Astrocyte (in vitro differentiated cells and primary cell): ENCODE data around the gene ARID5A.

ENCODE experiments used
- EZH2 ChIP-seq: IDR thresholded peaks from 2 replicates; pipeline ENCODE4 v1.6.1; 2012; ENCODE audit warnings: mild to moderate bottlenecking, low read length, inconsistent platforms; ENCODE audit not compliant: insufficient read depth
- TF ChIP-seq, protein P1 (sequence below): IDR thresholded peaks from 2 replicates; pipeline ENCODE4 v1.5.1; 2011; ENCODE audit warnings: low read depth, mild to moderate bottlenecking, inconsistent platforms, low read length, moderate library complexity; ENCODE audit not compliant: insufficient read depth

DNA sequence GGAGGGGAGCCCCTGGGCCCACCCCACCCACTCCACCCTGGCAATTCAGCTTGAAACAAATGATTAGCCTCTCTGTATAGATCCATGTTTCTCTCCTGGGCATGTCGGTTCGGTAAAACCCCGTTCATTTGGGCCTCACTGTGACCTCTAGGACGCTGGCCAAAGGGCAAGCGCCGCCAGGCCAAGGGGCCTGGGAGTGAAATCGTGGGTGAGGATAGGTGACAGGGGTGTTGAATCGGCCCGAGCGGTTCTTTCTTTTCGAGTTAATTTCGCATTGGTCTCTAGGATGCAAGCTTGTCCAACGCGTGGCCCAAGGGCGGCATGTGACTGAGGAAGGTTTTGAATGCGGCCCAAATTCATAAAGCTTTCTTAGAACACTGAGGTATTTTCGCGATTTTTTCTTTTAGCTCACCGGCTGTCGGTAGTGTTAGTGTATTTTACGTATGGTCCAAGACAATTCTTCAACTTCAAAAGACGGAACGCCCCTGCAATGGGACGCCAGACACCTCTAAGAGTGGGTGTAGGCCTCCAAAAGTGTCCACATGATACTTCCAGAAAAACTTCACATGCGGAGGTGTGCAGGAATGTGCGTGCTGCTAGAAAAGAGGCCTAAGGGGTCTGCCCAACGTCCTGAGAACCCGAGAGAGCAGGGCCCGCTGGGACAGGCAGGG, 9.8 kb upstream of the ARID5A start:
- TF ChIP-seq, protein P1, sequence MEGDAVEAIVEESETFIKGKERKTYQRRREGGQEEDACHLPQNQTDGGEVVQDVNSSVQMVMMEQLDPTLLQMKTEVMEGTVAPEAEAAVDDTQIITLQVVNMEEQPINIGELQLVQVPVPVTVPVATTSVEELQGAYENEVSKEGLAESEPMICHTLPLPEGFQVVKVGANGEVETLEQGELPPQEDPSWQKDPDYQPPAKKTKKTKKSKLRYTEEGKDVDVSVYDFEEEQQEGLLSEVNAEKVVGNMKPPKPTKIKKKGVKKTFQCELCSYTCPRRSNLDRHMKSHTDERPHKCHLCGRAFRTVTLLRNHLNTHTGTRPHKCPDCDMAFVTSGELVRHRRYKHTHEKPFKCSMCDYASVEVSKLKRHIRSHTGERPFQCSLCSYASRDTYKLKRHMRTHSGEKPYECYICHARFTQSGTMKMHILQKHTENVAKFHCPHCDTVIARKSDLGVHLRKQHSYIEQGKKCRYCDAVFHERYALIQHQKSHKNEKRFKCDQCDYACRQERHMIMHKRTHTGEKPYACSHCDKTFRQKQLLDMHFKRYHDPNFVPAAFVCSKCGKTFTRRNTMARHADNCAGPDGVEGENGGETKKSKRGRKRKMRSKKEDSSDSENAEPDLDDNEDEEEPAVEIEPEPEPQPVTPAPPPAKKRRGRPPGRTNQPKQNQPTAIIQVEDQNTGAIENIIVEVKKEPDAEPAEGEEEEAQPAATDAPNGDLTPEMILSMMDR: no peak
- TF ChIP-seq EZH2: no peak
